Amniotic epithelial cell (primary cell): ENCODE data around the gene LRIG3.
"Not testable (repeated sequence)": the region's sequence is repeated elsewhere in the genome, so short reads cannot be mapped to it uniquely, and the experiment has no call there.

ENCODE experiments used
- DNase-seq: peaks from one replicate; pipeline ENCODE4 v3.0.0-alpha.2; 2010; ENCODE audit warnings: low read depth

Gene LRIG3

DNA sequence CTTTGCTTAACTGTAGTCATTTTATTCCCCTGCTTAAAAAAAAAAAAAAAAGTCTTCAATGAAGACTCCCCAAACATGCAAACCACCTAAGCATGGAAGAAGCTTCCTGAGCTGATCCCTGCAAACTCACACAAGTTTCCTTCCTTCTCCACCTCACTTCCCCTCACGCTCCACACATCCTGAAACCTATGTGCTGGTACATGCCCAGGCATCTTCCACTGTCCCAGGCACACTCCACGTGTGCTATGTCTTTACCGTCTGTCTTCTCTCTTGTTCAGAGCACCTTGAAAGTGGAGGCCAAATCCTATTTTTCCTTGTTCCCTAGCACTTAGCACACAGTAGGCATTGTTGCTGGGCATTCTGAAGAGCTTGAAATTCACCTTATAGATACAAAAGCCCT, 13.4 kb downstream of the LRIG3 start:
- DNase-seq, result no peak

DNA sequence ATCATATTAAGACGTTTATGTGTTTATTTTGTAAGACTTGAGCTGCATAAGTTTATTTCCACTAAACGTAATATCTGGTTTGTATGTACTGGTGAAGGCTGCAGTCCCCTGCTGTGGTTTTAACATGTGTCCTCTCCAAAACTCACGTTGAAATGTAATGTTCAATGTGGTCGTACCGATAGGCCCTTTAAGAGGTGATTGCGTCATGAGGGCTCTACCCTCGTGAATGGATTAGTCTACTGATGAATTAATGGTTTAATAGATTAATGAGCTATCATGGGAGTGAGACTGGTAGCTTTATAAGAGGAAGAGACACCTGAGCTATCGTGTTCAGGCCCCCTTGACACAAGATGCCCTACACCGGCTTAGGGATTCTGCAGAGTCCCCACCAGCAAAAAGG, 14.9 kb downstream of the LRIG3 start:
- DNase-seq, result no peak

DNA sequence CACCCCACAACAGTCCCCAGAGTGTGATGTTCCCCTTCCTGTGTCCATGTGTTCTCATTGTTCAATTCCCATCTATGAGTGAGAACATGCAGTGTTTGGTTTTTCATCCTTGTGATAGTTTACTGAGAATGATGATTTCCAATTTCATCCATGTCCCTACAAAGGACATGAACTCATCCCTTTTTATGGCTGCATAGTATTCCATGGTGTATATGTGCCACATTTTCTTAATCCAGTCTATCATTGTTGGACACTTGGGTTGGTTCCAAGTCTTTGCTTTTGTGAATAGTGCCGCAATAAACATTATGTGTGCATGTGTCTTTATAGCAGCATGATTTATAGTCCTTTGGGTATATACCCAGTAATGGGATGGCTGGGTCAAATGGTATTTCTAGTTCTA, 17.6 kb downstream of the LRIG3 start:
- DNase-seq, result not testable (repeated sequence)

DNA sequence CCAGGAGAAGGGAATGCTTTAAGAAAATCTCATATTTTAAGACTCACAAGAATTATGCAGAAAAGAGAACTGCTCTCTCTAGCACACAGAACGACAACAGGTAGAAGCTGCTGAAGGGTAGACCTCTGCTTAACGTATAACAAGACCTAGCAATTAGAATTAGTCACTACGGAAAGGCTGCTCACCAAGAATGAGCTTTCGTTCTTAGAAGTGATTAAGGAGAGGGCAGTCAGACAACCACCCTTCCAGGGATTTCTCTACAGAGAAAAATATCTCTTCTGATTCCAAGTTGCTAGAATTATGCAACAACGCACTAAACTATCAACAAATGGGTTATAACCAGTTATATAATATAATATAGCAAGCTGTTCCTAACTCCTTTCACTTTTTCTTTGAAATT, 18.6 kb downstream of the LRIG3 start:
- peak; percentile 64 for DNase-seq

DNA sequence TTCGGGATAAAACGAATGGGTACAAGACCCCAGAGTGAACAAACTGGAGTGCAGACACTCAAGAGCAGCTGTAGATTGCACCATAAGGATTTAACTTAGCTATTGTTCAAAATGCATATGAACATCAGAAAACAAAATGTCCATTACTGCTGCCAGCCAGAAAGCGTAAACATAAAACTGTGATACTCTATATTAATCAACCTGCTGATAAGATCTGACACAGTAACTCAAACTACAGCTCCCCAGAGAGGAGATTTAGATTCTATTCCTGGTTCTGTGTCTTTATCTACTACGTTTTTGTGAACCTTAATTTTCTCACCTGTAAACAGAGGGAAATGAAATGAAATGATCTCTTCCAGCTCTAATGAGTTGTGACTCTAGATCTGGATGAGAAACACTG, 22.3 kb downstream of the LRIG3 start:
- DNase-seq, result no peak

DNA sequence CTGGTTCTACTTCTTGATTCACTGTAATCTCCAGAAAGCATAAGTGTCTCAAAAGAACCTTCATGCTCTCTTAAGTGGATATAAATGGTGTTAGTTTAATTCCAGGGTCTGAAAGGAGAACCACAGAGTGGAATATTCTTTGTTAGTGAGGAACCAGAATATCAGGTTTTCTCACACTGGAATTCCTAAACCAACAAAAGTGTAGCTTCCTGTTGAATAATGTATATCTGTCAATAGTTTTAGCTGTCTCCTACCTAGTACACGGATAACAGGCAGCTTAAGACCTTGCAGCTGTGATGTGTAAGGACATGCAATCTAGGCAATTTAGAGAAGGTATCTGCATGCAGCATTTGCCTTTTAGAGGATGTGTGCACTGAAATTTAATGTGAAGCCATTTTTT, 24.0 kb downstream of the LRIG3 start:
- no peak for DNase-seq

DNA sequence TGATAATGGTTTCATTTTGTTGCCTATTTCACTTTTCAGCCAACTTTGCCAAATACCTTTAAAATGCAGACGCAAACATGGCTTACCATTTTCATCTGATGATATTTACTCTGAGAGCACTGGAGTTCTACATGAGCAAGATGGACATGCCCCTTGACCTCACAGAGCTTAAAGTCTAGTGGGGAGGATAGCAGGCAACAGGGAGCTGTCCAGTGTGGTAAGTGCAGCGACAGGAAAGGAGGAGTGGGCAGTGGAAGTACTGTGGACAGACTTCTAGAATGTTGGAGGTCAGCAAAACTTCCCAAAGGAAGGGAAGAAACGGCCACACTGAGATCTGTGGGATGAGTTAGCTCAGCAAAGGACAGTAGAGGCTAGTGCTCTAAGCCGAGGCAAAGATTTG, 25.3 kb downstream of the LRIG3 start:
- DNase-seq, result no peak

DNA sequence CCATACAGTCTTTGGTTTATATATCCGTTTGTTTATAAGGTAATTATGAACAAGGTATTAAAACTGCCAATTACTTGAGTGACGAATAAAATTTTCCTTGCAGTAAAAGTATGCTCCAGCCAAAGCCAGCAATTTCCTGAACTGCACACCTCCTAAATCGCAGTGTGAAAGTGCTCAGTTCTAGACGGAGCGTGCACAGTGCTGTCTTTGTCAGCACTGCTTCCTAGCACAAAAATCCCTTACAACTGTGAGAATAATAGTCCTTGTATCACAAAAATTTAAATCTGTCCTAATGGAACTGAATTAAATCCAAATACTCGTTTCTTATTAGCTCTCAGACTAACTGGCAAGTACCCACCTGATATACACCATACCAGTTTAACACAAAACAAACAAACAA, 26.3 kb downstream of the LRIG3 start:
- no peak for DNase-seq

DNA sequence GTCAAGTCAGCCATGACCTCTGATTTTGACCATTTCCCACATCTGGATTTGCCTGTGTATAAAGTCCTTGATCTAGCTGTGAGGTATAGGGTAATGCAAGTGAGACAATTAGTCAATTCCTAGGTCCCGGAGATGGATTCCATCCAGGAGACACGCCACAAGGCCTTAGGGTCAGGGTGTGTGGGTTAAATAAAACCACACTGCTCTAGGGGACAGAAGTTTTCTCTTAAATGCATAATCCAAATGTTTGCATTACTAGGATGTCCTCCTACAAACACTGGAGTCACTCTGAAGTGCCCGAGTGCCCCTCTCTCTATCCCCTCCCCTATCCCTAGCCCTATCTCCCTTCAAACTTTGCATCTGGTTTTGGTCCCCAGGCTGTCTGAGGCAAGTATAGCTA, 26.8 kb downstream of the LRIG3 start:
- DNase-seq, result no peak

DNA sequence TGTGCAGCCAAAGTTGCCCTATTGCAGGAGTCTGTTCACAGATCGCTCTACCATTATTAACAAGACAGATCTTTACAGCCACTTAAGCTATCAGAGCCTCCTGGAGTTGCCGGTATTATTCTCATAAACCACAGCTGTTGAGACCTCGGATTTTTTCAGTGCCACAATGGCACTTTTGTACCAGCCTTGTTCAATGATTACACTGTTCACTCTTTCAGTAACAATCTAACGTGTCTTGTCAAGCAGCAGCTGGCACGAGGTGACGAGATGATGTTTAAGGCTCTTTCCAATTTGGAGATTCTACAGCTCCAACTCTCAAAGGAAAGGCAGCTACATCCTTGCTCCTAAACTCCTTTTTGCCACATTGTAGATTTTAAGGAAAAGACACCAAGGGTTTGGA, 30.7 kb downstream of the LRIG3 start:
- no peak for DNase-seq

DNA sequence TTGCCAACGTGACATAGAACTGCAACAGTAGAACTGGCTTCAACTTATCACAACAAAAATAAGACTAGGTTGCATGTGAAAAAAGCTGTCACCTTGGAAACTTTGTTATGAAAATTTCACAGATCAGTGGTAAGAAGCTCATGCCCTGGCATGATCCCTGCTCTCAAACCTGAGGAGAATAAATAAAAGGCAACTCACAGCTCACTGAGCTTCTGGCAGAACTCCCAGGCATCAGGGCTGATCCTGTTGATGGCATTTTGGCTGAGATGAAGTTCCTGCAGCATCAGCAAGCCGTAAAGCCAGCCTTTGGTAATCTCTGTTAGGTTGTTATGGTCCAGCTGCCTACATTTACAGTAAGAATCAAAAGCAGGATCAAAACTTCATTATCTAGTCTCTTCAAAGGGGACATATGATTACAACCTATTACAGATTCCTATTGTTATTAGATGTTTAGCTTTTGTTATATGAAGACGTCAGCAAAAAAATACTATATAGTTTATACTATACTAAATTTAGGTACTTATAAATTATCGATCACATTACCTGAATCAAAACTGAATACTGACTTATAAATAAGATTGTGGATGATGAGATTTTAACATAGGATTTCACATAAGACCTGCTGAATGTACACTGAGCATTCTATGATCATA, 32.0 kb downstream of the LRIG3 start:
- DNase-seq, result peak; percentile 61

DNA sequence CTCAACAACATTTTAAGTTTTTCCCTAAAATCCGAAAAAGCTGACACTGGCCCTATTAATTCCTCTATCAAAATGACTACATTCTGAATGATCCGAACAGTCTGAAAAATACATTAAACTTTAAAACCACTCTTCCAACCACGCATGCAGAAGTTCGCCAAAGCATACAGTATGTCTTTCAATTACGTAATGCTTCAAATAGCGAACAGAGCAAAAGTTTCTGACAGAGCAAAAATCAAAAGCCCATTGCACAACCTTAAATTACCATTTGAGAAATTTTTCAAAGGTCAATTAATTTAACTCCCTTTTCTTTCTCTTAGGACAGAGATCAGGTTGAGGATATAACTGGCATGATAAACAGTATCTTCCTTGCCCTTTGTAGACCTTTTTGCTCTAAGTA, 33.2 kb downstream of the LRIG3 start:
- no peak for DNase-seq

DNA sequence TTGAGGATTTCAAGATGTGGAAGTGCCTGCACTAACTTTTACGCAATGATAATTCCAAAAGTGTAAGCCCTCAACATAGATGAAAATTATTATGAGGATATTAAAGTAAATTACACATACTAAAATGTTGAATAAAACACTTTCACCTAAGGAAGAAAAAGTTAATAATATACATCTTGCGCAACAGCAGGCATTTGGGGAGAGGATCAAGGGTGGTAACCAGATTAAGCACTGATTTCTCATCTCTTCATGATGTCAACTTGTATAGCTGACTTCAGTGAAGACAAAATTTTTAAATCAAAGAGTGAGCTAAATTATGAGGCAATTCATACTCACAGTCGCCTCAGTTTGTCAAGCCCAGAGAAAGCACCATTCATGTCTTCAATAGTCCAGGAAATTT, 33.8 kb downstream of the LRIG3 start:
- DNase-seq, result no peak

DNA sequence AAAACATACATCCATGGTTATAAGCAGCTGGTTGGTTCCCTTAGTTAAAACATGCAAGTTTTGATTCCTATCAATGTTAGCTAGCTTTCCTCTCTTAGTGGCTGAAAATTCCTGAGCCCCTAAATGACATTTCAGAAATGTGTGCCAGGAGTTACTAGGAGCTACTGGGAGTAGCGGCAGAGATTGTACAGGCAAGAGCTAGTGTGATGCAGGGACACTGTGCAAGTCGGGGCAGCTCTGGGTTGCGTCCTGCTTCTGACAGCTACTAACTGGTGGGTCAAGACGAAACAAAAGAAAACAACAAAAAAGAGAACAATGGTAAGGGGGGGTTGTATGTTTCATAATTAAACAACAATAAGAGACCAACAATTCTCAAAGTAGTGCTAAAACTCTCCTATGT, 35.4 kb downstream of the LRIG3 start:
- DNase-seq, result no peak

DNA sequence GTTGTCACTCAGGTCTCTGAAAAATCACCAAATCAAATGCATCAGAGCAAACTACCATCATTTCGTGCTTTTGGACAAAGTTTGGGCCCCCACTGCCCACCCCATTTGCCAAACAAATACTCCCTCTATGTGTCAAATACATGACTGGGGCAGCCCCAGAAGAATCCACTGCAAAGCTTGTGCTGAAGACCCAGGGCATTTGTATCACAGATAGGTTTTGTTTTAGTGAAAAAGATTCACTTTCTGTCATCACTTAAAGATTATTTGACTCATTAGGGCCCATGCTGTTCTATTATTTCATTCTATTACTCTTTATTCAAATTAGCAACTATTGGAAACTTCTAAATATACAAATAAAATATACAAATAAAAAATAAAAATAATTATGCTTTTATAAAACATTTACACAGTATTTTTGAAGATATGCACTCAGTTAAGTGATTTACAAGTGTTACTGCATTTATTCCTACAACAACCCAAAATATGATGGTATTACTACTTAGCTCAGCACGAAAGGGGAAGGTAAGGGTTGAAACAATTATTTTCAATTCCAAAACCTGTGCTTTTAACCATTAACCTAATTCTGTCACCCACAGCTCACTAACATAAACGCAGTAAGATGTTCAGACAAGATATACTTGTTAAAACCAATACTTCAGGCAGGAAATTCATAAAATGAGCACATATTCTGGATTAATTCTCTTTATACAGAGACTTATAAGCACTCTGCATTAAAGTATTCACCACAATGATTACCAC, 36.5 kb downstream of the LRIG3 start:
- no peak for DNase-seq

DNA sequence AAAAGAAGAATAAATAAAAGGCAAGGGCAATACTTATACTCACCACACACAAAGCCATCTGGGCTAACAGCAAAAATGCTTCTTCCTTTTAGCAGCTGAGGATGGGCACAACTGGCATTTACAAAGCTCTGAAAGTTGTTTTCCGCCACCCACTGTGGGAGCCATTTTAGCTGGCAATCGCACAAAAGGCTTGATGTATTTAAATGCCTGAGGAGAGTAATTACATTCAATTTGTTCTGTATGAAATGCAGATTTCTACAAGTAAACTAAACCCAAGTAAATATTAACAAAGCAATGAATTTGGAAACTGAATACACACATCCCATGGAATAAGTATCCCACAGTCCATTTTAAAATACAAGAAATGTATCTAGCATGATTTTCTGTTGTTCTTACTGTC, 37.5 kb downstream of the LRIG3 start:
- DNase-seq, result no peak

DNA sequence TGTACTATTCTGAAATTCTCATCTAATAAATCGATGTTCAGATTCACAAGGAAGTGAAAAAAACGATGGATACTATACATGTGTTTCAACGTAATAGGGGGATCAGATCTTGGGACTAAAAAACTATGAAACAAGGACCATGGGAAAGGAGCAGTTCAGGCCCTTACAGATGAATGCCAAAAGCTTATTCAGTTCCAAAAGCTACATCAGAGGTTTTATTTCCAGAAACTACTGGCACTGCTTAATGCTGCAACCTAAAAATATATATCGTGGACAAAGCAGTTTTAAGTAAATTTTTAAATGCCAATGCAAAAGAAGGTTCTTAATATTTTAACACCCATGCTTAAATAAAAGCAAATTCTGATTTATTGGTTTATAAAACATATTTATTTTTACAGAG, 38.5 kb downstream of the LRIG3 start:
- no peak for DNase-seq

DNA sequence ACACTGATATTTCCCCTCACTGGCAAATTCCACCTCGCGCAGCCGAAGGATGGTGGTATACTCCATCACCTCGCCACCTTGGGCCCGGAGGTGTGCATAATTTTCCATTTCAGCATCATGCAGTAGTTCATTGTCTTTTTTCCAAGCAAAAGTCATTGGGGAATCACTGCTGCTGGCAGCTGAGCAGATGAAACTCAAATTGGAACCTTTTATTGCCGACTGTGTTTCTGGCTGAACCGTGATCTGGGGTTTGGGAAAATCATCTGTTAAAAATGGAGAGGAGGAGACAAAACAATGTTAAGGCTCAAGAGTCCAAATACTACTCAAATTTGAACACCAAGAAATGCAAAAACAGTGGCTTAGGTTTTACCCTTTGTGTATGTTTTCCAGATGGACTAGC, 39.7 kb downstream of the LRIG3 start:
- DNase-seq, result no peak

DNA sequence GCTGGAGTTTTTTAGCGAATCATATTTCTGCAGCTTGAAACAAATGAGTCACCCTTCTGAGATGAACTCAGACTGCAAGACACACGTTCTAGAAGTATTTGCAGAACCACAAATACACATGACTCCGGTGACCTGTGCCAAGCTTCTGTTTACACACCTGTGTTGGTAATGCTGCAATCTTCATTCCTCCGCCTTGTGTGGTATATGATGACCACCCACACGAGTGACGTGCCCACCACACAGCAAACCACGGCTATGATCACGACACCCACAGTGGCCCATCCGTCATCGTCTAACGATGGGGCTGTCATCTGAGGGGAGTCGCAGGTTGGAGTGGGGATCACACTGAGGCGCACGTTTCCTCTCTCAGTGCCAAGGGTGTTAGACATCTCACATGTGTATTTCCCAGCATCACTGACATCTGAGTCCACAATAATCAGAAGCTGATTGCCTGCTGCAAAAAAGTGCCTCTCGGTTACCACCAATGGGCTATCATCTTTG, 43.0 kb downstream of the LRIG3 start:
- peak; percentile 88 for DNase-seq

DNA sequence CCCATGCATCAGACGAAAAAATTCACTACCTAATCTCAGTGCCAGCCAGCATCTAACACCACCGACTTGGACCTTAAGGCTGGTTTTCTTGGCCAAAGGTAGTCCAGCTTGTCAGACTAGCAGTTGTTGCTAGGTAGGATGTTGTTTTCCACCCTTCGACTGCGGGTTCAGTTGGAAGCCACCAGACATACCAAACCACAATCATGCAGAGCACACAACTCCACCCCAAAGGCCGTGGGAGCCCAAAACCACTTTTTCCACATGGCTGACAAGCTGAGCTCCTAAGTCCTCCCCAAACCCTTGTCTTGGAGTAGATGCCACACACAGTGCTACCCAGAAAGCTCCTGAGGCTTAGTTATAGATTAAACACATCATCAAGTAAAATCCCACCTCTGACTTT, 46.8 kb downstream of the LRIG3 start:
- no peak for DNase-seq

DNA sequence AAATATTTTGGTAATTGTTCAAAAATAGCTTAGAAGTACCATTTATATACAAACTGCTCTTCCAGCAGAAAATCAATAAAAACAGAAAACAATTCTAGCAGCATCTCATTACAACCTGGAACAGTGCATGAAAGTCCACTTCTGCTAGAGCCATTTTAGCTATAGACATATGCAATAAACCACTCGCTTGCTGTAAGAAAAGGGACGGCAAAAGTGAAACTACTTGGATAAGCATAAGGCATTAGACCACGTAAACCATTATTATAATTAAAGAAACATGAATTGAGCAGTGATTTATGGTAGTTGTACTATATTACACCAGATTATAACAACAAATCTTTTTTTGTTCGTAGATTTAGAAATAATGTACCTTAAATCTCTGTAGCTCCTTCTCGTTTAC, 48.7 kb downstream of the LRIG3 start:
- DNase-seq, result no peak

DNA sequence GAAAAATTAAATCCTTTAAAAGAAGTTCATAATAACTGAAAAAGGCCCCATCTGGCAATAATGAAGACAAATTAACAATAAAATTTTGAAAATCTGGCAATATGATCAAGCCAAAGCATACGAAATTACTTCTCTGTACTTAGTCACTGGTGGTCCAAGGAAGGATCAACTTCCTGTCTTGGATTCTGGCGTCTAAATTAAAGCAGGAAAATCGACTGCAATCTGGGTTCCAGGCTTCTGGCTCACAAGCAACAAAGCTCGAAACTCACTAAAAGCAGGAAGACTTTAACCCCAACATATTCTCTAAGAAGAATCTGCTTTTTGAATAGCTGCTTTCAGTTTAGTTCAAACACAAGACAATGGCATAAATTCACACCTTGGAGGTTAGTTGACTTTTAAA, 49.7 kb downstream of the LRIG3 start:
- DNase-seq, result no peak

DNA sequence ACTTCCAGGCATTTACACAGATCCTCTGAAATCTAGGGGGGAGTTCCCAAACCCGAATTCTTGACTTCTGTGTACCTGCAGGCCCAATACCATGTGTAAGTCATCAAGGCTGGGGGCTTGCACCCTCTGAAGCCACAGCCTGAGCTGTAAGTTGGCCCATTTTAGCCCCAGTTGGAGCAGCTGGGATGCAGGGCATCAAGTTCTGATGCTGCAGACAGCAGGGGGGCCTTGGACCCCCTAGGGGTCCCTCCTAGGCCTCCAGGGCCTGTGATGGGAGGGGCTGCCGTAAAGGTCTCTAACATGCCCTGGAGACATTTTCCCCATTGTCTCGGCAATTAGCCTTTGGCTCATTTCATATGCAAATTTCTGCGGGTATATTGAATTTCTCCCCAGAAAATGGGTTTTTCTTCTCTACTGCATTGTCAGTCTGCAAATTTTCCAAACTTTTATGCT, 59.5 kb downstream of the LRIG3 start:
- DNase-seq, result no peak
